ENCODE data around the gene IGFL1. TPM values are rescaled to one million over a fixed set of nuclear protein-coding genes. Genes with fewer than 3 reads are reported as not detected.

IGFL1 gene
- total and polyA plus RNA-seq, 2 of the 4 experiments (the other 2 are of a cell fraction) = not detected

DNA sequence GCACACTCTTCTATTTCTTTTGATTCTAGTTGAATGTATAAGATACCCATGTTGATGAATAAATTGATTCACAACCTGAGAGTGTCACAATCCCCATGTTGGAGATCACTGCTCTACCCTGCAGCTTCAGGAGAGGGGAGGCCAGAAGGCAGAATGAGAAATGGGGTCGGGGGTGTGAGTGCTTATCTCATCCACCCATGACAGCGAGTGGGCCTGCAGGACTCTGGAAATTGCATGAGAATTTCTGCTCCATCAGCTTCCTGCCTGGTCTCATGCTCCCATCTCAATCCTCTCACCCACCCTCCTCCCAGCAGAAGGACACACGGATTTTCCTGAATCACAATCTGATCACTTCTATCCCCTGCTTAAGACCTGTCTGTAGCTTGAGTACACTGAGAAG is 22.9 kb upstream of the IGFL1 start:
- peaks cover 45% of the 10 kb centered on the region for H3K27me3 ChIP-seq (ENCODE audit: control insufficient read depth, insufficient read depth, low read length)
- intact Hi-C loops (cut with micrococcal nuclease) = no loop called here
- no peak overlapping the region for H2BK5ac ChIP-seq (ENCODE audit: low read depth, low read length, poor library complexity, severe bottlenecking)
- no peak overlapping the region for H3K18ac ChIP-seq (ENCODE audit: low read depth, low read length)
- in situ Hi-C loops (cut with MboI; ENCODE audit: low sequenced_read_pairs) = no loop called here
- H3K23ac ChIP-seq (ENCODE audit: low read depth, low read length) = no peak overlapping the region
- no peak overlapping the region for H3K4me3 ChIP-seq (ENCODE audit: insufficient read depth, low read depth, low read length)
- no peak overlapping the region for H2BK15ac ChIP-seq (ENCODE audit: low read depth, low read length)
- H2AK9ac ChIP-seq (replicated peaks; ENCODE audit: low read depth, low read length, poor library complexity) = no peak overlapping the region
- WGBS, 2 experiments (ENCODE audit: extremely low coverage in 2 of 2, insufficient read length in 1 of 2) = no CpG with 5 or more reads among the region's 3 CpGs
- H3K79me1 ChIP-seq (ENCODE audit: low read depth in 1 of 2, low read length in 2 of 2) = no peaks in the 10 kb centered on the region
- H3K9ac ChIP-seq (ENCODE audit: low read depth, low read length) = no peak overlapping the region
- H2BK120ac ChIP-seq (ENCODE audit: low read depth, low read length) = no peak overlapping the region
- dilution Hi-C loops (cut with HindIII; ENCODE audit: low sequenced_read_pairs, unreplicated experiment) = no loop called here
- no peak overlapping the region for H3K4me2 ChIP-seq (ENCODE audit: low read depth, low read length)
- no peaks in the 10 kb centered on the region for H3K4me1 ChIP-seq (ENCODE audit: control insufficient read depth, insufficient read depth, low read length)
- no peak overlapping the region for H3K14ac ChIP-seq (replicated peaks; ENCODE audit: low read depth, low read length)
- no peak overlapping the region for H2AFZ ChIP-seq (replicated peaks; ENCODE audit: low read length, poor library complexity)
- H4K91ac ChIP-seq (ENCODE audit: insufficient read depth, low read depth, low read length) = no peak overlapping the region
- DNase-seq (no peak), ATAC-seq (ENCODE audit: low read depth) (no peak)
- H3K27ac ChIP-seq (ENCODE audit: insufficient read depth, low read length) = no peak overlapping the region
- no peaks in the 10 kb centered on the region for H3K36me3 ChIP-seq (ENCODE audit: control insufficient read depth, insufficient read depth, low read length)
- no peak overlapping the region for H3K4ac ChIP-seq (ENCODE audit: low read depth, low read length)
- no peak overlapping the region for H3K56ac ChIP-seq (ENCODE audit: extremely low read depth, insufficient read depth, low read length)
- no peak overlapping the region for H4K8ac ChIP-seq (ENCODE audit: low read depth in 2 of 2, low read length in 2 of 2)
- BruUV-seq (replicated peaks) = no TSS peak
- TF ChIP-seq POLR2A (IDR thresholded peaks at IDR 0.05; ENCODE audit: low read depth, low read length) = no peak
- no peak for TF ChIP-seq FOS (IDR thresholded peaks at IDR 0.05; ENCODE audit: low read depth, low read length)
- no peak for TF ChIP-seq RAD21 (IDR thresholded peaks at IDR 0.05; ENCODE audit: low read length)
- TF ChIP-seq CTCF (conservative IDR thresholded peaks at IDR 0.05; ENCODE audit: low read depth, low read length) = no peak
- no peak for TF ChIP-seq RCOR1 (IDR thresholded peaks at IDR 0.05; ENCODE audit: insufficient replicate concordance, low read length)
- no peak for TF ChIP-seq CHD1 (IDR thresholded peaks at IDR 0.05; ENCODE audit: low read depth, low read length)
- no peak for TF ChIP-seq NFE2L2 (IDR thresholded peaks at IDR 0.05; ENCODE audit: low read depth, low read length)
- TF ChIP-seq MAZ (IDR thresholded peaks at IDR 0.05; ENCODE audit: borderline replicate concordance, low read depth, low read length) = no peak
- no peak for TF ChIP-seq MXI1 (IDR thresholded peaks at IDR 0.05; ENCODE audit: borderline replicate concordance, low read depth, low read length)
- TF ChIP-seq USF2 (IDR thresholded peaks at IDR 0.05; ENCODE audit: low read depth, low read length) = no peak
- no peak for TF ChIP-seq RFX5 (IDR thresholded peaks at IDR 0.05; ENCODE audit: low read depth, low read length)
- no peak for TF ChIP-seq BHLHE40 (IDR thresholded peaks at IDR 0.05; ENCODE audit: low read depth, low read length)
- no peak for TF ChIP-seq CEBPB (IDR thresholded peaks at IDR 0.05; ENCODE audit: low read depth, low read length)
- TF ChIP-seq, protein P1, sequence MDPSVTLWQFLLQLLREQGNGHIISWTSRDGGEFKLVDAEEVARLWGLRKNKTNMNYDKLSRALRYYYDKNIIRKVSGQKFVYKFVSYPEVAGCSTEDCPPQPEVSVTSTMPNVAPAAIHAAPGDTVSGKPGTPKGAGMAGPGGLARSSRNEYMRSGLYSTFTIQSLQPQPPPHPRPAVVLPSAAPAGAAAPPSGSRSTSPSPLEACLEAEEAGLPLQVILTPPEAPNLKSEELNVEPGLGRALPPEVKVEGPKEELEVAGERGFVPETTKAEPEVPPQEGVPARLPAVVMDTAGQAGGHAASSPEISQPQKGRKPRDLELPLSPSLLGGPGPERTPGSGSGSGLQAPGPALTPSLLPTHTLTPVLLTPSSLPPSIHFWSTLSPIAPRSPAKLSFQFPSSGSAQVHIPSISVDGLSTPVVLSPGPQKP (IDR thresholded peaks at IDR 0.05; ENCODE audit: borderline replicate concordance, low read depth, low read length) = no peak
- H4K20me1 ChIP-seq (ENCODE audit: insufficient read depth, low read length) = no peaks in the 10 kb centered on the region
- CTCF ChIA-PET = no interaction called here
- no peak overlapping the region for H2AK5ac ChIP-seq (ENCODE audit: low read depth, low read length)
- no peaks in the 10 kb centered on the region for H3K9me1 ChIP-seq (ENCODE audit: insufficient read depth, low read length)
- POLR2A ChIA-PET (ENCODE audit: unreplicated experiment) = no interaction called here
- no peak overlapping the region for H4K5ac ChIP-seq (ENCODE audit: low read depth, low read length)
- H2BK20ac ChIP-seq (ENCODE audit: low read depth, low read length) = no peak overlapping the region
- 0 out of 2 replicates have a peak, but pooled peaks cover 2% of the 10 kb centered on the region for H3K9me3 ChIP-seq (ENCODE audit: control insufficient read depth, insufficient read depth, low read length)
